ENCODE data around the gene PTPN7.
"Not testable (repeated sequence)": the region's sequence is repeated elsewhere in the genome, so short reads cannot be mapped to it uniquely, and the experiment has no call there.

PTPN7 gene

DNA sequence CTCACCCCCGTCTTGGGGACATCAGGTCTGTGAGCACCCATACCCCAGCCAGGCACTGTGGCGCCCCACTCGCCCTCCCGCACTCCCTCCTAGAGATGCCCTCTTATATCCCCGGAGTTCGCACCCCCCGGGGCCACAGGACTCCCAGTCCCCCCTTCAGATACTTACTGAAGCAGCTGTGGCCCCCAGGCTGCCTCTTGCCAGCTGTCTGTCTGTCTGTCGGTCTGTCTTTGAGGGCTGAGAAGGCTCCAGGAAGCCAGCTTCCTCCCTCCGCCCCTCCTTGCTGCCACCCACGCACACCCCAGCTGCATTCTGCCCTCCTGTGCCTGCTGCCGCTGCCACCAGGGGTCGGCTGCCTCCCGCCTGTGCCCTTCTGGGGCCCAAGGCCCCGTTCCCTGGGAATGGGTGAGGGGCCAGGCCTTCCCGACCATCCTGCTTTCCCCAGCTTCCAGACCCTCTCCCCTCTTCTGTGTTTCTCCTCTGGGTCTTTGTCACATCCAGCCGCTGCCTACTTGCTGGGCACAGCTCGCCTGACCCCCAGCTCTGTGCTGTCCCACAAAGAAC, at the start of gene PTPN7:
Gene PTPN7 (minus strand): TSS at position 226 of the 564 bp plus-strand sequence. CDS start 1,200 bp downstream, outside the sequence.
- peak; percentile 89 for DNase-seq

DNA sequence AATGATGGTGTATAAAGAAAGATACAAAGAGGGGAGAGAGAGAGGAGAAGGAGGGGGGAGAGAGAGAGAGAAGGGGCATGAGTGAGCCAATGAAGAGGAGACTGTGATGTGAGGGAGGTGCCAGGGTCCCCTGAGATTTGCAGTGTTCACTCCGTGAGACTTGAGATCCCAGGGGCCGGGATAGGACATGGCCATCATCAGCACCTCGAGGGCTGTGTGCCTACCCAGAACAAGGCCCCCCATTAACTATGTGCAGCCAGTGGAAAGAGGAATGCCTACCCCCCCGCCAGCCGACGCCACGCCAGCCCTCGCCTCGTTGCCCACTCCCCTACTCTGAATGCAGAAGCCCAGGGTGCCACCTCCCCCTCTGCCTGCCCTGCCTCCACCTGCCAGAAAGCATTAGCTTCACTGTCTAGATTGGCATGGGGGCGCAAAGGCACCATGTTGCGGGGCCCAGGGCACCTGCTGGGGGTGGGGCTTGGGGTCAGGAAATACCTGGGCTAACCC, 48.0 kb upstream of the PTPN7 start:
- DNase-seq, result no peak

- no peak for DNase-seq
These were observed 46.9 kb upstream of the PTPN7 start for GRCh38 chr1:202207292-202207691.

- DNase-seq, result no peak
These were observed 45.3 kb upstream of the PTPN7 start for GRCh38 chr1:202205523-202206190.

- no peak for DNase-seq
These were observed 43.7 kb upstream of the PTPN7 start for GRCh38 chr1:202204065-202204464.

DNA sequence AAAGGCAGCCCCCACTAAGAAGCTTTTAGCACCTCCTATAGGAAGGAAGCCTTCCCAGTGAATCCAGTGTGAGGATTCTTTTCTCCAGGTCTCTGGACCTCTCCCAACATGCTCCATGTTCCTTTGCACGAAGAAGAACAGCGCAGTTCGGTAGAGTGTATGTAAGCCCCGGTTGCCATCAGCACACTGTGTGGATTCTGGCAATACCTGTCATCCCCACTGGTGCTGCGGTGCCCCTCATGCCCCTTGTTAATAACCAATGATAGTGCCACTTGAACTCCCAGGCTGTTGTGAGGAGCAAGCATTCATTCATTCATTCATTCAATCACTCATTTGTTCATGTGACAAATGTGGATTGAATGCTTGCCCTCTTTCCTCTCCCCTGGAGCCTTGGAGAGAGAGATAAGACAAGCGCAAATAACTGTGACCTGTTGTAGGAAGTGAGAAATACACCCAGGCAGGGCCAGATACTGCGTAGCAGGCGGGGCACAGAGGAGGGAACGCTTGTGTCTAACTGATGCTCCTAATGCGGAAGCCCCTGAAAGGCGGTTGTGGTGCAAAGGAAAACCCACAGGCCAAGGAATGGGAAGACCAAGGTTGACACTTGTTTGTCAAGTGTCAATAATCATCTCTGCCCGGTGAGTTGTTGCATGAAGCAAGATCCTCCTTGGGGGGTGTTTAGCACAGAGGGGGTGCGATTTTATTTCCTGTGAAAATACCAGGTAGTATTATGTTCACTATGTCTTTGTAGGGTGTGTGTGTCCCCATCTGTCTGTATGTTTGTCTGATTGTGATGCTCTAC, 43.0 kb upstream of the PTPN7 start:
- no peak for DNase-seq

DNA sequence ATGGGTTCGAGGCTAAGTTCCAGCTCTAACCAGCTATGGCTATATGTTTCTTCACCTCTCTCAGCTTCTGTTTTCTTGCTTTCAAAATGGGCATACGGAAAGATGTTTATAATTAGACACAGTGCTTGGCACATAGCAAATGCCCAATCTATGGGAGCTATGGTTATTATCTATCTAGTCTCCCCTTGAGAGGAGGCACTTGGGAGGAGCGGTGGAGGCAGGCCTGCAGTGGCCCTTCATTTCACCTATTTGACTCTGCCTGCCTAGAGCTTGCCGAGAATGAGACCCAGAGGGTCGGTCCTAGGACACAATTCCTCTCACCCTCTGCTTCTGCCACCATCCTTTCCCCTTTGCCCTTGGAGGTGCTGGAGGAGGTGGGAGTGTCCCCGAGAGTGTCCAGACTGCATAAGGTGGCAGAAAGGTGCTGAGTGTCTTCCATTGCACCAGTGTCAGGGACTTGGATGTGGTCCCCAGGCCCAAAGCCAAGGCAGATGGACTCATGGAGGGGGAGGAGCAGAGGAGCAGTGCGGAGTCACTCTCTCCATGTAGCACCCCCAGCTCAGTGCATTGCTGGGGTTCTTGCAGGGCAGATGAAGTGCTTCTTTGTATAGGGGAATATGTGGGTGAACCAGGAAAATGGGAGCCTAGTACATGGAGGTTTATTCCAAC, 42.2 kb upstream of the PTPN7 start:
- no peak for DNase-seq

DNA sequence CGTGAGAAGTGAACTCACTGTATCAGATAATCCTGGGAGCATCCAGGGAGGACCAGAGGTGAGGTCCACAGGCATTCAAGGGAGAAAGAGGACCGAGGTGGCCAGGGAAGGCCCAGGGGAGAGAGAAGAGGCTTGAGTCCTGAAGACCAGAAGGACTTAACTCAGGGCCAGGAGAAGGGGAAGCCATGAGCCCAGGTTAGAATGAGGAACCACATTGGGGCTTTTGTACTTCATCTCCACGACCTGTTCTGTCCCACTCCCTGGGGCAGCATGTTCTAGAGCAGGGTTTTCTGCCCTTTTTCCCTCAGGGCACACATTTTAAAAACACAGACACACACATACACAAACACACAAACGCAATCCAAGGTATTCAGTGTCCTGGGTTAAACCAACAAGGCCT, 41.6 kb upstream of the PTPN7 start:
- DNase-seq, result no peak

- no peak for DNase-seq
These were observed 40.9 kb upstream of the PTPN7 start for GRCh38 chr1:202201266-202201665.

GRCh38 chr1:202200669-202201068, 40.3 kb upstream of the PTPN7 start:
- DNase-seq, result no peak

- DNase-seq, result no peak
These were observed 39.7 kb upstream of the PTPN7 start for GRCh38 chr1:202200112-202200548.

GRCh38 chr1:202199040-202199889, 38.9 kb upstream of the PTPN7 start:
- DNase-seq, result no peak

DNA sequence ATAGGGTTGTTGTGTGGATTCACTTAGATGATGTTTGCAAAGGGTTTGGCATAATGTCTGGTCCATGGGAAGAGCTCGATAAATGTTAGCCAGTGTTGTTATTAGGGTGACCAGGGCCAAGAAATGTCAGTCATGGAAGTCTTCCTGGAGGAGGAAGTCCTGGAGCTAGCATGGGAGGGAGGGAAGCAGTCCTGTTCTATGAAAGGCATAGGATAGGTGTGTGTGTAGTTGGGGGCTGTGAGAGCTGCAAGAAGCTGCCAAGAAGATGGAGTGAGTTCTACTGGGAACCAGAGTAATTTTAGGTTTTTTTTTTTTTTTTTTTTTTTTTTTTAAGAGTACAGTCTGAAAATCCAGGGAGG, 37.9 kb upstream of the PTPN7 start:
- no peak for DNase-seq

DNA sequence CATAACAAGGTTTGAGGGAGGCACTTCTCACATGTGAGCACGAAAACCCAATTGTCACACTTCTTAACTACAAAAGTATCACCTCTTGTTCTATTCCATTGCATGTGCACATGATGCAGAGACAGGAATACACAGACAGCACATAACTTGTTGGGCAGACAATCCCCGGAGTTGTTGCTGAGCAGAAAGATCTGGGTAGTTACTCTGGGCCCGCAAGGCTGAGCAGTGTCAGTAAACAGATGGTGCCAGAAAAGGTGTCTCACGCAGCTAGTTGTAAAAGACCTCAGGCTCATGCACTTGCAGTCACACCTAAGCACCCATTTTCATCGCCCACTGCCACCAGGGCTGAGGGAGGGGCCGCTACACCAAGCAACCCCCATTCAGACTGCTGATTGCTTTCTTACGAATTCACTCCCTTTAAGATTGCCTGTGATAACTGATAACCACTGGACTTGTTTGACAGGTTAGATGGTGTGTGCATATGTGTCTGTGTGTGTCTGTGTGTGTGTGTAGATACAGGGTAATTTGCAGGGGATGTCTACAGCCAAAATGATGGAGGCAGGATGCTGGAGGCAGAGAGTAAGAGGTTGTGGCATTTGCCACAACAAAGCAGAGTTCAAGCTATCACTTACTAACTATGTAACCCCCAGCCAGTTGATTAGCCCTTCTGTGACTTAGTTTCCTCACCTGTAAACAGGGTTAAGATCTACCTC, 37.4 kb upstream of the PTPN7 start:
- no peak for DNase-seq

DNA sequence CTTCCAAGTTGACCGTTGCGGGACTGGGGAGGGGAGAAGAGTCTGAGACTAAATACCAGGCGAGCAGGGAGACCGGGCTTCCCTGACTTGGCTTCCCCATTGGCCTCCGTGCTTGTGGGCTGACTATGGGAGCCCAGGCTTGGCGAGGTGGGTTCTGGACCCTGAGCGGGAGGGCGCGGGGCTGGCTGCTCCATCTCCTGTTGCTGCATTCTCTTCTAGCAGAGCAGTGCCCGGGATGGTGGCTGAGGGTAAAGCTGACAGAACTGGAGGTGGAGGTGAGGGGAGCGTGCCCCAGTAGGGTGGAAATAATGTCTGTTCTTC, 33.9 kb upstream of the PTPN7 start:
- no peak for DNase-seq

DNA sequence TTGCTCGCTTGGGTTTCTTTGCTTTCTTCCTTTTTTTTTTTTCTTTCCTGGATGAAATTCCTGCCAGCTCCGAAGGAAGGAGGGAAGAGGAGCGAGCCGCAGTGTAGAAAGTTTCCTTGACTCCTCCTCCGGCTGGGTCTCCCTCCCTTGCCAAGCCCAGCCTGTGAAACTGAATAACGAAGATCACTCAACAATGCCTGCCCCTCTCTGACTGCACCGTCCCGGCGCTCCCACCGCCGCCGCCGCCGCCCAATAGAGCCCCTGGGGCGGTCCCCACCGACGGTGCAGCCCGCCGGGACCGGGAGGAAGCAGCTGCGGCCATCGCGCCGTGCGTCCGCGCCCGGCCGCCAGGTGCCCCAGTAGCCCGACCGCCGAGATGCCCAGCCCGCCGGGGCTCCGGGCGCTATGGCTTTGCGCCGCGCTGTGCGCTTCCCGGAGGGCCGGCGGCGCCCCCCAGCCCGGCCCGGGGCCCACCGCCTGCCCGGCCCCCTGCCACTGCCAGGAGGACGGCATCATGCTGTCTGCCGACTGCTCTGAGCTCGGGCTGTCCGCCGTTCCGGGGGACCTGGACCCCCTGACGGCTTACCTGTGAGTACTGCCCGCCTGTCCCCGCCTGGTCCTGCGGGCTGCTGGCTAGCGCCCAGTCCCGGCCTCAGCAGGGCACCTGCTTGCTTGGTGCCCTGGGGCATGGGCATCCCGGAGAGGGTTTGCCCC, 33.4 kb upstream of the PTPN7 start, which contains the start of gene LGR6:
Gene LGR6 (plus strand): TSS at position 186 of the 714 bp plus-strand sequence. CDS start 191 bp downstream, at position 377.
- DNase-seq, result no peak

GRCh38 chr1:202192770-202193613, 32.6 kb upstream of the PTPN7 start:
- peak; percentile 46 for DNase-seq

DNA sequence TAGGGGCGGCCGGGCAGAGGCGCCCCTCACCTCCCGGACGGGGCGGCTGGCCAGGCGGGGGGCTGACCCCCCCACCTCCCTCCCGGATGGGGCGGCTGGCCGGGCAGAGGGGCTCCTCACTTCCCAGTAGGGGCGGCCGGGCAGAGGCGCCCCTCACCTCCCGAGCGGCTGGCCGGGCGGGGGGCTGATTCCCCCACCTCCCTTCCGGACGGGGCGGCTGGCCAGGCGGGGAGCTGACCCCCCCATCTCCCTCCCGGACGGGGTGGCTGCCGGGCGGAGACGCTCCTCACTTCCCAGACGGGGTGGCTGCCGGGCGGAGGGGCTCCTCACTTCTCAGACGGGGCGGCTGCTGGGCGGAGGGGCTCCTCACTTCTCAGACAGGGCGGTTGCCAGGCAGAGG, 31.0 kb upstream of the PTPN7 start:
- not testable (repeated sequence) for DNase-seq

- no peak for DNase-seq
These were observed 29.7 kb upstream of the PTPN7 start for GRCh38 chr1:202189918-202190715.
